HEK293T (cell line): ENCODE results near the gene CLDN6.

Experiments used
- CTBP1 ChIP-seq: fragments of 450-650 bp; IDR thresholded peaks from 2 replicates; pipeline ENCODE4 v1.6.1; 2016; ENCODE audit warnings: borderline replicate concordance
- FOXM1 ChIP-seq: fragments of 450-650 bp; IDR thresholded peaks from 2 replicates; pipeline ENCODE4 v1.6.1; 2017; ENCODE audit warnings: mild to moderate bottlenecking, borderline replicate concordance
- ZNF384 ChIP-seq: fragments of 450-650 bp; IDR thresholded peaks from 2 replicates; pipeline ENCODE4 v1.6.1; 2016

GRCh38 chr16:2992383-2993081 lies 25.5 kb downstream of the CLDN6 start:
- no peak for TF ChIP-seq ZNF384
- TF ChIP-seq CTBP1: no peak
- no peak for TF ChIP-seq FOXM1
